GM12872 (cell line): ENCODE results near the gene EEF1A1.

Experiments used
- TF ChIP-seq, protein P1 (sequence below): IDR thresholded peaks from 3 replicates; pipeline ENCODE4 v1.5.1; 2011; ENCODE audit warnings: low read depth, mild to moderate bottlenecking, low read length, moderate library complexity; ENCODE audit not compliant: insufficient read depth

The EEF1A1 gene

DNA sequence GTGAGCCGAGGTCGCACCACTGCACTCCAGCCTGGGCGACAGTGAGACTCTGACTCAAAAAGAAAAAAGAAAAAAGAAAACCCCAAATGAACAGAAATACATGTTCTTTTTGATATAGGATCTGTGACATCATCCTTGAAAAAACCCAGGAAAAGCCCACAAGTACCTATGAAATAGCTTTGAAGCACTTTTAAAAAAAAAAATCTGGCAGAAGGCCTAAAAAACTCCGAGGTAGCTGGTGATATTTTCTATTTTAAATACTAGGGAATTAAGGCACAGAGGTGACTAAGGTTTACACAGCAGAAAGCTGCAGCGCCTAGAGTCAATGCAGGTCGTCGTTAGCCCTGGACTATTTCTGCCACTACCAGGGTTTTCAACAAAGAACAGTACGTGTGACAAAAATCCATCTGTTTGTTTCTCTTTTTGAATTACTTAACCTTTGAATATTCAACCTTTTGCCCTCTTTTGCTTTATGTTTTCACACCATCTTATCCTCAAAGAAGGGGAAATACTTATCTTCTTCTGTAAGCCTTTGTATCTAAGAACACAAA lies 39.4 kb upstream of the EEF1A1 start:
- TF ChIP-seq, protein P1, sequence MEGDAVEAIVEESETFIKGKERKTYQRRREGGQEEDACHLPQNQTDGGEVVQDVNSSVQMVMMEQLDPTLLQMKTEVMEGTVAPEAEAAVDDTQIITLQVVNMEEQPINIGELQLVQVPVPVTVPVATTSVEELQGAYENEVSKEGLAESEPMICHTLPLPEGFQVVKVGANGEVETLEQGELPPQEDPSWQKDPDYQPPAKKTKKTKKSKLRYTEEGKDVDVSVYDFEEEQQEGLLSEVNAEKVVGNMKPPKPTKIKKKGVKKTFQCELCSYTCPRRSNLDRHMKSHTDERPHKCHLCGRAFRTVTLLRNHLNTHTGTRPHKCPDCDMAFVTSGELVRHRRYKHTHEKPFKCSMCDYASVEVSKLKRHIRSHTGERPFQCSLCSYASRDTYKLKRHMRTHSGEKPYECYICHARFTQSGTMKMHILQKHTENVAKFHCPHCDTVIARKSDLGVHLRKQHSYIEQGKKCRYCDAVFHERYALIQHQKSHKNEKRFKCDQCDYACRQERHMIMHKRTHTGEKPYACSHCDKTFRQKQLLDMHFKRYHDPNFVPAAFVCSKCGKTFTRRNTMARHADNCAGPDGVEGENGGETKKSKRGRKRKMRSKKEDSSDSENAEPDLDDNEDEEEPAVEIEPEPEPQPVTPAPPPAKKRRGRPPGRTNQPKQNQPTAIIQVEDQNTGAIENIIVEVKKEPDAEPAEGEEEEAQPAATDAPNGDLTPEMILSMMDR: no peak

DNA sequence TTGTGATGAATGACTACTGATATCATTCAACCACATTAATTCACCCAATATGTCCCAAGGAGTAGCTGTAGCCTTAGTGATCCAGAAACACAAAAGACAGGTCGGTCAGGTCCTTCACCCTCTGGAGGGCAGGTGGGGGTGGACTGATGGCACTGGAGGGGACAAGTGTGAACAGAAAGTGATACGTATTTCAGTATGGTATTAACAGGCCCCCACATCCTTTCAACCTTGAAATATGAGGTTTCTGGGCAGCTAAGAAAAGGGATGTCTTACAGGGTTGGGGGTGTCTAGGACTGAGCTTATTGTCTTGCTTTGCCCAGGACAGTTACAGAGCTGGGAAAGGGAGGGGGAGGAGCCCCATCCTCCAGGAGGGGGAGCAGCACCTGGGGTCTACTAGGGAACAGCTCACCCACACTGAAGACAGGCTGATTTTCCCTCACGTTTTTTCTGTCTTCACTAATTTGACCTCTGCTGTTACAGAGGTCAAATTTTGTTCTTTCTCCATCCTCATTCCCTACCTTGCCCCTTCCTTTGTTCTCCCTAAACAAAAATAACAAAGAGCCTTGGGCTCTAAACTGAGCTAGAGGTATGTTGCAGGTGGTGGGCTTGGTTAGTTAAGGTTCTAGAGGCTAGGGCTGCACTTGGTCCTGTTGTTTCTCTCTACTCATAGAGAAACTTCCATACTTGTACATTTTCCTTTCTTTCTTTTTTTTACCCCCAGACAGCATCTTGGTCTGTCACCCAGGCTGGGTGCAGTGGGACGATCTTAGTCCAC lies 38.0 kb upstream of the EEF1A1 start:
- TF ChIP-seq, protein P1: no peak

DNA sequence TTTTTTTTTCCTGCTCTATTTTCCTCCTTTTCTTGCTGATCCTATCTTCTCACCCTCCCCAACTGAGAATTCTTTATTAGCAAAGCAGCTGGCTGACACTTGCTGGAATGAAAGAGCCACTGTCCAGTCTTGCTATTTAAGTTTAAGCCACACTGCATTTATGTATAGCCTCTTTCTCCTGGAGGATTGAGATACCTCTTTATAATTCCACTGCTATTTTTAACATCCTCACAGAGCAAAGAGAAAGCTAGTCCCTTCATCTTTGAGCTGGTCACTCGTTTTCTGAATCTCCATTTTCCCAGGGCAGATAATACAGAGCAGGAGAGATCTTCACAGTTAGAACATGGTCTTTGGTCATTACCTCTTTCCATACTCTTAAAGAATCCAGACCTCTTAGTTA lies 36.0 kb upstream of the EEF1A1 start:
- TF ChIP-seq, protein P1: no peak

DNA sequence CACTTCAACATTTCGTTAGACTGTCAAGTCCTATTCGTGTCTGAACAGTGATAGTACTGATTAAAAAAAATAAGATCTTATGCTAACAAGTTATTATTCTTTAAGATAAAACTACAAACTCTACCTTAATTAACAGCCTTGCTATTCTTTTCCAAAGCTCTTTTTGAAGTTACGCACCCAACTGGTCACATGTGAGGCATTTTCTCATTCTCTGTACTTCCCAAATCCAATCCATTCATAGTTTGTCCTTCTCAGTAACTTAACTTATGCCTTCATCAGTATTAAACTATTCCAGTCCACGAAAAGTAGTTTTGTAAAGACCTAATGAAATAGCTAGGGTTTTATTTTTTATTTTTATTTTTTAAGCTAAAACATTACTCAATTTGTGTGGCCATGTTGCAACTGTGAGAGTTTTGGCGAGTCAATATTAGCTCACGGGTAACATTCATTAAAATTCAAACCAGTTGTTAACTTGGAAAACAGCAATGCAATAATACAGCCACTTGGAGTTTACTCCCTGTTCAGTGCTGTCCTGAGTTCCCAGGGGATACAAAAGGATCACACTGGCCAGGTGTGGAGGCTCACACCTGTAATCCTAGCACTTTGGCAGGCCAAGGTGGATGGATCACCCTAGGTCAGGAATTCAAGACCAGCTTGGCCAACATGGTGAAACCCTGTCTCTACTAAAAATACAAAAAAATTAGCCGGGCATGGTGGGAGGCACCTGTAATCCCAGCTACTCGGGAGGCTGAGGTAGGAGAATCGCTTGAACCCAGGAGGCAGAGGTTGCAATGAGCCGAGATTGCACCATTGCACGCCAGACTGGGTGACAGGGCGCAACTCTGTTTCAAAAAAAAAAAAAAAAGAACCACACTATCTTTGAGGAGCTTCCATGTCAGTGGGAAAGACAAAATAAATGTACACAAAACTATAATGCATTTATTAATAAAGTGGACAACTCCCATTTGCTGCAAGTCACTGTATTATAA lies 27.9 kb upstream of the EEF1A1 start:
- TF ChIP-seq, protein P1: no peak

DNA sequence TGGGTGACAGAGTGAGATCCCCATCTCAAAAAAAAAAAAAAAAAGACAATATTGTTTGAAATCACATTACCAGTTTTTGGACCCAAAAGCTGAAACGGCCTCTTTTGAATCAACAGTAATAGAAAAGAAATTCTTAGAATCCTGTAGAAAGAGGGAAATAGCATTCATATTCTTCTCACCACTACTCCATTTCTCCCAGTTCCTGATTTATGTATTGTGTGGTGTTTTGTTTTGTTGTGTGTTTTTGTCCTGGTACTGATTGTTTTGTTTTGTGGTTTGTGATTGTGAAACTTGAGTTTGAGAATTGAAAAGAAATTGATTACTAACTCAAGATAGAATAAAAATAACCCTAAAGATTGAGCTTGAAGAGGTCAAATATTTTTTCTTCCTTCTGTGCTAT lies 26.2 kb upstream of the EEF1A1 start:
- TF ChIP-seq, protein P1: no peak

DNA sequence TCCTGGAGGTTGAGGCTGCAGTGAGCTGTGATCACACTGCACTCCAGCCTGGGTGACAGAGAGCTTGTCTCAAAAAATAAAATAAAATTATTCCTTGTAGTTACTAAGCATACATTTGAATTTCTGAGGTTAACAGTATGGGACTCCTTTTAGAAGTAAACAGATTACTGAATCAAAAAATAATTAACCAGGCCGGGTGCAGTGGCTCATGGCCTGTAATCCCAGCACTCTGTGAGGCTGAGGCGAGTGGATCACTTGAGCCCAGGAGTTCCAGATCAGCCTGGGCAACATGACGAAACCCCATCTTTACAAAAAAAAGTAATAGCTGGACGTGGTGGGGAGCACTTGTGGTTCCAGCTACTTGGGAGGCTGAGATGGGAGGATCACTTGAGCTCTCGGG lies 22.1 kb upstream of the EEF1A1 start:
- TF ChIP-seq, protein P1: no peak
